Measurements from ENCODE around the gene SSBP3.

SSBP3 gene

GRCh38 chr1:54328066-54328636 is 78.0 kb downstream of the SSBP3 start:
- H3K4me3 ChIP-seq (ENCODE audit: low read depth, low read length): no peak overlapping the region
- no peak for TF ChIP-seq CTCF (IDR thresholded peaks at IDR 0.05; ENCODE audit: control insufficient read depth, extremely low read depth, insufficient read depth)
- no peak for DNase-seq (ENCODE audit: low read depth)

- H3K4me3 ChIP-seq (ENCODE audit: low read depth, low read length): no peak overlapping the region
- DNase-seq (ENCODE audit: low read depth): no peak
- TF ChIP-seq CTCF (IDR thresholded peaks at IDR 0.05; ENCODE audit: control insufficient read depth, extremely low read depth, insufficient read depth): no peak
These were observed 78.7 kb downstream of the SSBP3 start for GRCh38 chr1:54327386-54328065.

DNA sequence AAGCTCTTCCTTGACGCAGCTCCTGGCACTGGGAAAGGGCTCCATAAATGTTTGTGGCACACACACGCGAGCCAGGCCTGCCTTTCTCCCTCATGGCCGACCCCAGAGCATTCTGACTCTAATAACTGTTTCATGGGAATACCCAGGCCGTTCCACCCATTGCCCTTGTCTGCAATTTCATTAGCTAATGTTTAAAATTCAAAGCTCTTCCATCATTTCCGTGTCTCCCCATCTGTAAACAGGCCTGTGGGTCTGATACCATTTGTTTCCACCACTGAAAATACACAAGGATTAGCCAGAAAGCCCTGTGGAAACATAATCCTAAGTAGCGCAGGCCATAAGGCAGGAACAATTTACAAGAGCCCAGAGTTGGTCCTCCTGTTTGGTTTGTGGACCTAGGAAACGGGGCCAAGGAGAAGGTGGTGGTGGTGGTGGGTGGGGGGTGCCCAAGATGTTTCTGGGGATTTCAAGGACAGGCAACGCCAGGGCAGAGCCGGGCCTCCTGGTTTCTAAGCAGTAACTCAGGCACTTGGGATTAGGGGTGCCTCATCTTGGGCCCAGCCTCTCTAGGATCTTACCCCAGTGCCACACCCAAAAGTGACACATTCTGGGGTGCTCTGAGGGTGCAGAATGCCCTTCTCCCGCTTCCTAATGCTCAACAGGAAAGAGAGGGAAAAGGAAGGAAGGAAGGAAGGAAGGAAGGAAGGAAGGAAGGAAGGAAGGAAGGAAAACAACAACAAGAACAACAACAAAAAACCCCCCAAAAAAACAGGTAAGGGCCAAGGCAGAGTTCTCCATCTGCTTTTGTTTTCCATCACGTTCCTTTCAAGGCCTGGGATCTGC is 79.4 kb downstream of the SSBP3 start:
- H3K4me3 ChIP-seq (ENCODE audit: low read depth, low read length): no peak overlapping the region
- TF ChIP-seq CTCF (IDR thresholded peaks at IDR 0.05; ENCODE audit: control insufficient read depth, extremely low read depth, insufficient read depth): no peak
- no peak for DNase-seq (ENCODE audit: low read depth)

- no peak for TF ChIP-seq CTCF (IDR thresholded peaks at IDR 0.05; ENCODE audit: control insufficient read depth, extremely low read depth, insufficient read depth)
- DNase-seq (ENCODE audit: low read depth): no peak
- no peak overlapping the region for H3K4me3 ChIP-seq (ENCODE audit: low read depth, low read length)
These were observed 80.3 kb downstream of the SSBP3 start for GRCh38 chr1:54325703-54326461.

GRCh38 chr1:54325284-54325683 is 80.9 kb downstream of the SSBP3 start:
- DNase-seq (ENCODE audit: low read depth): no peak
- TF ChIP-seq CTCF (IDR thresholded peaks at IDR 0.05; ENCODE audit: control insufficient read depth, extremely low read depth, insufficient read depth): no peak
- H3K4me3 ChIP-seq (ENCODE audit: low read depth, low read length): no peak overlapping the region

DNA sequence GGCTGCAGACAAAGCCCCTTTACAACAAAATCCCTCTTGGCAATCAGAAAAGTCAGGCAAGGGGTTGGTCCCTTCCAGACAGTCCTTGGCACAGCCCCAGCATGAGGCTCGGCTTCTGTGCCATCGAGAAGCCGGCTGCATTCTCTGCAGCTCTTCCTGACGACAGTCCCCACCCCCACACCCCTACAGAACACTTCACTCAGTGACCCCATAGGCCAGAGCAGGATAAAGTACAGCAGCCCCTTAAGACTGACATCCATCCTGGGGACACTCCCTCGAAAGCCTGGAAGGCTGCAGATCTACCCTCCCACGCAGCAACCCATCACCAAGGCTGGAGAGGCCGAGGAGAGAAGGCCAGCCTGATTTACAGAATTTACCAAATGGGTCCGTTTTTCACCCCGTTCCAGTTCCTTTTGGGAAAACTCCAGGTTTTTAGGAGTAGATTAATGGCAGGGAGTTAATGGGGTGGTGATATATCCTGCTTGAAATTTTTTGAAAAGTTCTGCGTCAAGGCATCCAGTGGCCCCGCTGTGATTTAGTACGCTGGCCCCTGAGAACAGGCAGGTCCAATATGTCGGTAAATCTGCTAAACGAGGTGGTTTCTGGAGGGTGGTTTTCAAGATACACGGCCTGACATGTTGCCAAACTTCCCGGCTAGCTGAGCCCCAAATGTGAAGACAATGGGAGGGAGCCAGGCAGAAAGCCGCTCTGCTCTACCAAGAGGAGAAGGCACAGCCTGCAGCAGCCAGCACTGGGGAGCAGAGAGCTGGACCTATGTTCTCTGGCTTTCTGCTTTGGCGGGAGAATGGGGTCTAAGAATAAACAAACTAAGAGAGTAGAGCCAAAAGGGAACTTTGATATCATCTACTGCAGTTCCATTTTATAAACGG is 81.7 kb downstream of the SSBP3 start:
- DNase-seq (ENCODE audit: low read depth): no peak
- no peak for TF ChIP-seq CTCF (IDR thresholded peaks at IDR 0.05; ENCODE audit: control insufficient read depth, extremely low read depth, insufficient read depth)
- H3K4me3 ChIP-seq (ENCODE audit: low read depth, low read length): no peak overlapping the region
